Measurements from ENCODE around the gene KIF26B.

Gene KIF26B

GRCh38 chr1:245153552-245154428, 995 bp upstream of the KIF26B start:
- Histone ChIP-seq H2AFZ (ENCODE audit: low read length) (no peak overlapping the region), H3K79me2 (ENCODE audit: insufficient read depth, low read length) (no peaks in the 10 kb centered on the region), H3K9me3 (ENCODE audit: insufficient read depth, low read depth, low read length) (no peaks in the 10 kb centered on the region), H3K4me1 (ENCODE audit: insufficient read depth, low read length, poor library complexity, severe bottlenecking) (no peaks in the 10 kb centered on the region), H3F3A (ENCODE audit: low read depth) (no peaks in the 10 kb centered on the region), H4K20me1 (ENCODE audit: insufficient read depth, low read length, poor library complexity, severe bottlenecking) (no peaks in the 10 kb centered on the region), H3K36me3 (ENCODE audit: insufficient read depth, low read length) (no peaks in the 10 kb centered on the region), H3K4me3 (ENCODE audit: low read length, poor library complexity, severe bottlenecking) (no peak overlapping the region), H3K4me2 (ENCODE audit: low read depth, low read length, poor library complexity, severe bottlenecking) (no peak overlapping the region), H3K27me3 (ENCODE audit: insufficient read depth, low read length, poor library complexity, severe bottlenecking) (no peaks in the 10 kb centered on the region), H3K9ac (ENCODE audit: low read depth, low read length, poor library complexity, severe bottlenecking) (no peak overlapping the region), H3K9me2 (replicated peaks; ENCODE audit: low read depth, low read length) (no peaks in the 10 kb centered on the region)
- TF ChIP-seq, protein P1, sequence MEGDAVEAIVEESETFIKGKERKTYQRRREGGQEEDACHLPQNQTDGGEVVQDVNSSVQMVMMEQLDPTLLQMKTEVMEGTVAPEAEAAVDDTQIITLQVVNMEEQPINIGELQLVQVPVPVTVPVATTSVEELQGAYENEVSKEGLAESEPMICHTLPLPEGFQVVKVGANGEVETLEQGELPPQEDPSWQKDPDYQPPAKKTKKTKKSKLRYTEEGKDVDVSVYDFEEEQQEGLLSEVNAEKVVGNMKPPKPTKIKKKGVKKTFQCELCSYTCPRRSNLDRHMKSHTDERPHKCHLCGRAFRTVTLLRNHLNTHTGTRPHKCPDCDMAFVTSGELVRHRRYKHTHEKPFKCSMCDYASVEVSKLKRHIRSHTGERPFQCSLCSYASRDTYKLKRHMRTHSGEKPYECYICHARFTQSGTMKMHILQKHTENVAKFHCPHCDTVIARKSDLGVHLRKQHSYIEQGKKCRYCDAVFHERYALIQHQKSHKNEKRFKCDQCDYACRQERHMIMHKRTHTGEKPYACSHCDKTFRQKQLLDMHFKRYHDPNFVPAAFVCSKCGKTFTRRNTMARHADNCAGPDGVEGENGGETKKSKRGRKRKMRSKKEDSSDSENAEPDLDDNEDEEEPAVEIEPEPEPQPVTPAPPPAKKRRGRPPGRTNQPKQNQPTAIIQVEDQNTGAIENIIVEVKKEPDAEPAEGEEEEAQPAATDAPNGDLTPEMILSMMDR (conservative IDR thresholded peaks at IDR 0.05; ENCODE audit: low read length) = no peak
- TF ChIP-seq EZH2phosphoT487 (IDR thresholded peaks at IDR 0.05; ENCODE audit: borderline replicate concordance) = no peak

GRCh38 chr1:245155272-245156040, 671 bp downstream of the KIF26B start:
- no peak overlapping the region for H3K9ac ChIP-seq (ENCODE audit: low read depth, low read length, poor library complexity, severe bottlenecking)
- no peak overlapping the region for H2AFZ ChIP-seq (ENCODE audit: low read length)
- TF ChIP-seq EZH2phosphoT487 (IDR thresholded peaks at IDR 0.05; ENCODE audit: borderline replicate concordance) = no peak
- TF ChIP-seq, protein P1 (conservative IDR thresholded peaks at IDR 0.05; ENCODE audit: low read length) = no peak

GRCh38 chr1:245156041-245156735, 1.4 kb downstream of the KIF26B start:
- Histone ChIP-seq H3K9ac (ENCODE audit: low read depth, low read length, poor library complexity, severe bottlenecking) (no peak overlapping the region), H3K4me1 (ENCODE audit: insufficient read depth, low read length, poor library complexity, severe bottlenecking) (no peaks in the 10 kb centered on the region), H3K79me2 (ENCODE audit: insufficient read depth, low read length) (no peaks in the 10 kb centered on the region), H3K27me3 (ENCODE audit: insufficient read depth, low read length, poor library complexity, severe bottlenecking) (no peaks in the 10 kb centered on the region), H3K36me3 (ENCODE audit: insufficient read depth, low read length) (no peaks in the 10 kb centered on the region), H3K4me3 (ENCODE audit: low read length, poor library complexity, severe bottlenecking) (no peak overlapping the region), H4K20me1 (ENCODE audit: insufficient read depth, low read length, poor library complexity, severe bottlenecking) (no peaks in the 10 kb centered on the region), H3K9me2 (replicated peaks; ENCODE audit: low read depth, low read length) (no peaks in the 10 kb centered on the region), H2AFZ (ENCODE audit: low read length) (no peak overlapping the region), H3F3A (ENCODE audit: low read depth) (no peaks in the 10 kb centered on the region), H3K4me2 (ENCODE audit: low read depth, low read length, poor library complexity, severe bottlenecking) (no peak overlapping the region), H3K9me3 (ENCODE audit: insufficient read depth, low read depth, low read length) (no peaks in the 10 kb centered on the region)
- TF ChIP-seq, protein P1 (conservative IDR thresholded peaks at IDR 0.05; ENCODE audit: low read length) = no peak
- TF ChIP-seq EZH2phosphoT487 (IDR thresholded peaks at IDR 0.05; ENCODE audit: borderline replicate concordance) = no peak

More at GRCh38 chr1:245155272-245156040, 671 bp downstream of the KIF26B start:
- H3K4me3 ChIP-seq (ENCODE audit: low read length, poor library complexity, severe bottlenecking) = no peak overlapping the region
- H3K9me2 ChIP-seq (replicated peaks; ENCODE audit: low read depth, low read length) = no peaks in the 10 kb centered on the region
- H3K27me3 ChIP-seq (ENCODE audit: insufficient read depth, low read length, poor library complexity, severe bottlenecking) = no peaks in the 10 kb centered on the region
- H3K4me1 ChIP-seq (ENCODE audit: insufficient read depth, low read length, poor library complexity, severe bottlenecking) = no peaks in the 10 kb centered on the region
- H3K79me2 ChIP-seq (ENCODE audit: insufficient read depth, low read length) = no peaks in the 10 kb centered on the region
- H3K36me3 ChIP-seq (ENCODE audit: insufficient read depth, low read length) = no peaks in the 10 kb centered on the region
- H3F3A ChIP-seq (ENCODE audit: low read depth) = no peaks in the 10 kb centered on the region
- no peaks in the 10 kb centered on the region for H4K20me1 ChIP-seq (ENCODE audit: insufficient read depth, low read length, poor library complexity, severe bottlenecking)
- no peak overlapping the region for H3K4me2 ChIP-seq (ENCODE audit: low read depth, low read length, poor library complexity, severe bottlenecking)
- no peaks in the 10 kb centered on the region for H3K9me3 ChIP-seq (ENCODE audit: insufficient read depth, low read depth, low read length)

Data from Loucy (cell line).